ENCODE results near the gene CBL. TPM values are rescaled to one million over a fixed set of nuclear protein-coding genes. Genes with fewer than 3 reads are reported as not detected.

The CBL gene
- total RNA-seq, 2 experiments from 2014 or later = 26.3 to 26.9 TPM

DNA sequence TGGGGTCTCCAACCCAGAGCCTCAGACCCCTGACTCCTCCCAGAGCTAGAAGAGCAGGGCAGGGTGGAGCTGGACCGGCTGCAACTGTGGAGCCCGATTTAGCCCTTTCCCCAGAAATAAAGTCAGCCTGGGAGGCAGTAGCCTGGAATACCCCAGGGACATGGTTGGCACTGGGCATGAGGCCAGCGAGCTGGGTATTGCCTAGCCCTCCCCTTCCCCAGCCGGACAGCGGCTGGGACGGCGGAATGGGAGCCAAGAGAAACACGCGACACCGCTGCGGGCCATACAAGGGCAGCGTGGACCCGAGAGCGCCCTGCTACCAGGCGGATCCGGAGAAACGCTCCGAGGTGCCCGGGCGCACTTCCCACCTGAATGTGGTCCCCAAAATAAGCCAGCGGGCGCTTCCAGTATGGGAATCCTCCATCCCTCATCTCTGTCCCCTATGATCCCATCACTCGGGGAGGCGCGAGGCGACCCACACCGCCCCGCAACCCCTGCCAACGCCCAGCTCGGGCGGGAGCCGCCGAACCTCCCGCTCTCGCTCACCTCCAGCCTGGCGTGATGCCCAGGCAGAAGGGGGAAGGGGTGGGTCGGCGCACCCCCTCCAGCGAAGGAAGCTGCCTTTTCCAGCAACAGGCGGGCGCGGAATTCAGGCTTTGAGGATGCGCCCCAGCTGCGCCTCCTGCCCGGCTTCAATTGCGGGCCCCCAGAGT is 110.0 kb downstream of the CBL start:
- ChIA-PET CTCF (interaction anchor here (0.9 to 2.1 kb wide), 5 partner anchors 8 to 110 kb away, joined by 3 to 7 read pairs (median 3); partner anchors contain the start of gene CBL), POLR2A (interaction anchor here (1.2 kb wide), 1 partner anchor 53 kb away, joined by 5 read pairs; no protein-coding TSS in a partner anchor)

DNA sequence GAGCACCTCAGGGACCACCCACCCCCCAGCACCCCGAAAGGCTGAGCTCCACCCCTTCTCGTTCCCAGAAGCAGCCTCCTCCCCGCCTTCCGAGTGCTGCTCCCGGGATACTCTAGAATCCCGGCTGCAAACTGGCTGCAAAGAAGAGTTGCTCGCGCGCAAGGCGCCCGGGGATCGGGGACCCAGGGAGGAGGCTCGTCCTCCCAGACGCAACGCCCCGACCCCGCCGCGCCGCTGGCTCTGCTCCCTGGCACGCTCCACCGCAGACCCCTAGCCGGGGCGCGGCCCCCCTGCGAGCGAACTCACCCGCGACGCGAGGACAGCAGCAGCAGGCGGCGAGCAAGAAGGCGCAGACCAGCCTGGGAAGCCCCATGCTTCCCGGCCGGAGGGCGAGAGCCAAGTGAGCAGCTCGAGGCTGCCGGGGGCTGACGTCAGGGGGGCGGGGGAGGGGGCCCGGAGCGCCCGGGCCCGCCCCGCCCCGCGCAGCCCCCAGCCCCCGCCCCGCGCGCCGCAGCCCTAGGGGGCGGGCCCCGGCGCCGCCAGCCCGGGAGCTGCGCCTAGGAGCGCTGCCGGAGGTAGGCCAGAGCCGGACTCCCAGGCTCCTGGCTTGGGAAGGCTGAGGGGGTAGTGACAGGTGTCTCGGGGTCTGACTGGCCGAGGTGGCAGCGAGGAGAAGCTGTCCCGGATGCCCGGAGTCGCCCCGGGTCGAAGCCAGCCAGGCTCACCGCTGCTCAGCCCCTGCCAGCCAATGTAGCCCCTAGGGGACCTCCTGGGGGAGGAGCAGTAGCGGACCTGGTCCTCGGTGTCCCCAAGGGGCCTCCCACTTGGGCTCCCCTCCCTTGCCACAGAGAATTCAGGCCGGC is 110.8 kb downstream of the CBL start, which contains the start of gene MCAM:
Gene MCAM, minus strand, starts transcription at position 402 of the 863 bp plus-strand sequence. Its CDS starts 29 bp downstream, at position 373.
- ChIA-PET POLR2A (interaction anchor here (1.1 to 1.2 kb wide), 2 partner anchors 54 to 222 kb away, joined by 4 to 5 read pairs; a partner anchor contains a TSS), CTCF (interaction anchor here (1.1 to 2.1 kb wide), 2 partner anchors 21 to 111 kb away, joined by 3 to 7 read pairs; partner anchors contain the start of gene CBL)

DNA sequence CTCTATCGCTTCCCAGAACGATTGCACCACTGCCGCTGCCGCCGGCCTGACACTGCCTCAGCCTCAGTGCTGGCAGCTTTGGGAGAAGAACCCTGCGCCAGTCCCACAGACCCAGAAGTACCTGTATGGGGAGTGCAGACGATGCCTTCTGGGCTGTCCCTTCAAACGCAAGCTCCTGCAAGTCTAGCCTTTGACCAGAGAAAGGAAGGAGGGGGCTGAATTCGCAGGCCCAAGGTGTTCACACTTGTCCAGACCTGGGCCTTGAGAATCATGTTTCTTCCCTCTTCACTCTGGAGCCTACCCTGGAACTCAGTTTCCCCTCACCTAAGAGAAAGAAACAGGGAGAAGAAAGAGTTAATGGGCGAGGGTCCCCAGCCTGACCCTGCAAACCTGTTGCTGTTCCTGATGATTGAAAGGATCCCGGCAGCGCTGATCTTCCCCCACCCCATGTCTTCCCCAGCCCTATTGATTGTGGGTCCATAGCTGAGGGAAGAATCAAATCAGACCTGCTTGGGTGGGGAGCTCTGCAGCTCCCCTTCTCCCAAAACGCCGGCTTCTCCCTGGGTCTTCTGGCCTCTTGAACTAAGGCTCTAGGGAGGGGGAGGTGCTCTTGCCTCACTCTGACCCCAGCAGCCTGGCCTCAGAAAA is 111.6 kb downstream of the CBL start:
- ChIA-PET CTCF (interaction anchor here (1.0 to 1.2 kb wide), 3 partner anchors 21 to 121 kb away, joined by 3 read pairs; no protein-coding TSS in a partner anchor), POLR2A (interaction anchor here (1.1 kb wide), 1 partner anchor 223 kb away, joined by 4 read pairs; a partner anchor contains a TSS)

DNA sequence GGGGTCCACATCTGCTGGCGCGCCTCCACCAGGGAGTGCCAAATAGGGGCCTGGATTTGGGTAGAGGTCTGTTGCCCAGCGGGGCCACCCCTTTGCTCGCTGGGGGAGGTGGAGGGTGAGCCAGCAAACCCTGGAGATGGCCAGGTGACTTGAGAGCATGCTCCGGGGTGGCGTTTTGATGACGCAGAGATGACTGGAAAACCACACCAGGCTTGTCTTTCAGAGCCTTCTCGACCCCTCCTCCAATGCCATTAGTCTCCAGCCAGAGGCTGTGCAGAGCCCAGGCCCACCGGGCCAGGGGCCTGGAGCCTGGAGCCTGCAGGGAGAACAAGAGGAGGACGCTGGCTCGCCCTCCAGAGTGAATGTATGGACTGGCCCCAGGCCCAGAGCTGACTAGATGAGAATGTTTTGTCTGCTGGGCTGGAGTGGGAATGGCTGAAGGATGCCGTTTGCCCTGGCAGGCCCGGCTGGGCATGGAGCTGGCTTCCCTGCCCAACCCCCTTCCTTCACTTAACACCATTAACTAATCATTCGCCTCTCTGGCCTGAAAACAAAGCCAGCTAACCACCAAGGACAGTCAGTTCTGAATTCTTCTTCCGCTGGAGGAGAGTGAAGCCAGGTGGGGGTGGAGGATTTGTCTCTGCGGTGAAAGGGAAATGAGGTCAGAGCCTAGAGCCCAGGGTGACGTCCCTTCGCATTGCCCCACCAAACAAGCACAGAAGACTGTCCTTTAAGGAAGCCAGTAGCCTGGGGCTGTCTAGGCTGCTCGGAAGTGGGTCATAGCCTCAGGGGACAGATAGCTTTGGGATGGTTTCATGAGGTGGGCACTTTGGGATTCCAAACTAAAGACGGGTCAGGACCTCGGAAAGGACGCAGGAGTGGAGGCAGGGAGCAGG is 112.3 kb downstream of the CBL start:
- POLR2A ChIA-PET = interaction anchor here (1.0 kb wide), 1 partner anchor 112 kb away, joined by 3 read pairs; the partner anchor contains the start of gene CBL
- CTCF ChIA-PET = interaction anchor here (1.0 to 1.2 kb wide), 3 partner anchors 16 to 121 kb away, joined by 3 read pairs; partner anchors contain the start of gene RNF26

DNA sequence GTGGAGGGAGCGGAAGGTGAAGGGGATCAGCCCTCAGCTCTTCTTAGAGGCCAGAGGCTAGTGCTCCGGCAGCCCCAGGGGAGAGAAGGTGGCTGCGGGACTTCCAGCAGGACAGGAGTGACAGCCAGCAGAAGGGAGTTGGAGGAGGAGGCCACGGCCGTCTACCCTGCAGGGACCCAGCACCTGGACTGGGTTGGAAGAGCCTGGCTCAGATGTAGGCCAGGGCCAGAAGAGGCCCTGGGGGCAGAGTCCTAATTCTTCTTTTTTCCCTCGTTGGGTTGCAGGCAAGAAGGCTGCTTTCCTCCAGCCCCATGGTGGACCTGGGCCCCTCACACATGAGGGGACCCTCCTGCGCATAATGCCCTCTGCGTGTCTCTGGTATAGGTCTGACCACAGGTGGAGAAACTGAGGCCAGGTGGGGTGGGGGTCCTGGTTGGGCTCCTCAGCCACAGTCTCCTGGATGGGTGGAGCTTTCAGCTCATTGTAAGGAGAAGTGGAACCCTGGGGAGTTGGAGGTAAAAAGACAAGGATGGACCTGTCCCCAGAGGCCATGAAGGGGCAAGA is 113.1 kb downstream of the CBL start:
- POLR2A ChIA-PET = interaction anchor here (1.0 kb wide), 1 partner anchor 113 kb away, joined by 3 read pairs; the partner anchor contains the start of gene CBL
- CTCF ChIA-PET = interaction anchor here (1.0 to 1.2 kb wide), 2 partner anchors 15 to 122 kb away, joined by 3 read pairs; partner anchors contain the start of gene RNF26

DNA sequence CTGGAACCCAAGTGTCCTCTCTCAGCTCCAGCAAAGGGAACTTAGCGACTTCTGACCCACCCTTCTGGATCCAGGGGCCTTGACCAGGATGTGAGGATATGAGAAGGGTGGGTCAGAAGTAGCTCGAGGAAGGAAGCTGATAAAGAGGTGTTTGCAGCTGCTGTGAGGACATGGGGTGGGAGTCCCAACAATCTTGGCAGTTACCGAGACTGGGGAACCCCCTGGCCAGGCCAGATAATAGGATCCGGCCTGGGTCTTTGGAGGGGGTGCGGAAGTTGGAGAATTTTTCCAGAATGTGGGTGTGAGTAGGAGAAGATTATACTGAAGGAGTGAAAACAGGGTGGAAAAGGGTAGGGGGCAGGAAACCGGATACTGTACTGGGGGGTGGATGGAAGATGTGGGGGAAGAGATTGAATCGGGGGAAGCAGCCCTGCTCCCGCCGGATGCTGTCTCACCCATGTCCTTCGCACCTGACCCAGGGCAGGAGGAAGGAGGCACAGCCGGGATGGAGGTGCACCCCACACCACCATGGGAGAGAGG is 113.6 kb downstream of the CBL start:
- CTCF ChIA-PET = interaction anchor here (1.0 kb wide), 1 partner anchor 14 kb away, joined by 3 read pairs; the partner anchor contains the start of gene RNF26
- POLR2A ChIA-PET = no interaction called here

DNA sequence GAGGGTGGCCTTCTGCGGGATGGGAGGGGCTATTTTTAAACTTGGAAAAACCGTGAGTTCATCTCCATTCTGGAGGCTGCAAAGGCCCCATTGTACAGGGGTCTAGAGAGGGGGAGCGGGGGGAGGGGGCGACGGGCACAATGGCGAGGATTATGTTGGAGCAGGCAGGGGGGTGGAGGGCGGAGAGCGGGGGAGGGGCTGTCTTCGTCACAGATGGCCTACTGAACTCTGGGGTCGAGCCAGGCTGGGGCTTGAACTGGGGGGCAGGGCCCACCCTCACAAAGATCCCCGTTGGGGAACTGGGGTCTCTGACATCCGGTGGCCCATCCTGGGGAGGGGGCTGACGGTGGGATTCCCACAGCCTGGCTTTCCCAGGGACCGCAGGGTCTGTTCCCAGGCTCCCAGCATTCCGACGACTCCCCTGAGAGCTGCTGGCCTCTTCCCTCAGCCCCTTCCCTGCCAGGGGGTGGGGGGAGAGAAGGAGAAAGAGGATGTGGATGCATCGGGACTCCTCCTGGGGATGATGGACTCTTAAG is 114.2 kb downstream of the CBL start:
- CTCF ChIA-PET = interaction anchor here (1.2 to 8.6 kb wide), 3 partner anchors 11 to 37 kb away, joined by 3 to 122 read pairs (median 4); partner anchors contain the start of genes C1QTNF5 and RNF26
- POLR2A ChIA-PET = interaction anchor here (0.5 to 1.4 kb wide), 2 partner anchors 114 to 235 kb away, joined by 4 to 8 read pairs; partner anchors contain the start of gene CBL

DNA sequence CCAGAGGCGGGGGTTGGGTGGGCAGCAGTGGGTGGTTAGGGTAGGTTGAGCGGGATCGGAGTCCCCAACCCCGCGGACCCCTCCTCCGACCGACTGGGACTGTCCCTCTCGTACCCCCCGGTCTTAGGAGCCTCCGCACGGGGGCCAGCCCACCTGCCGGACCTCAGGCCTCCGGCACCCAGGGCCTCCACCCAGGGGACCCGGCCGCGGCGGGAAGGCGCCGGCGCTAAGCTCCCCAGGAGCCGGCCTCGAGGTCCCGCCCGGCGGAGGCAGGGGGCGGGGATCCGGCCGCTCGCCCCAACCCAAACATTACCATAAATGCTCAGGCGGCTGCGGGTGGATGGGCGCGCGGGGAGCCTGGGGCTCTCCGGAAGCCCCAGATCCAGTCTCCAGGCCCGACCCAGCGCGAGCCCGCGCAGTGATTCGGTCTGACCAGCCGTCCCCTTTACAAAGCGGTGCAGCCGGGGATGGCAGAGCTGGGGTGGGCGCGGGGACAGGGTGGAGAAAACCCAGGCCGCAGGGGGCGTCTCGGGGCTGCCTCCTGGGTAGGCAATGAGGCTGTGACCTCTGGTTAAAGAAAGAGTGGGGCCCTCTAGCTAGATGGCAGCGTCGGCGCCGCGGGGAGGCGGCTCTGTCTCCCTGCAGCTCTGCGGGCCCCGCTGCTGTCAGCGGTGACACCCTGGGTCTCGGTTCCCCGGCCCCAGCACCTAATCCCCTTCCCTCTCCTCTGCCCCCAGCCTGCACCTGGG is 114.8 kb downstream of the CBL start:
- POLR2A ChIA-PET = interaction anchor here (0.5 to 1.4 kb wide), 2 partner anchors 115 to 236 kb away, joined by 4 to 8 read pairs; partner anchors contain the start of gene CBL

DNA sequence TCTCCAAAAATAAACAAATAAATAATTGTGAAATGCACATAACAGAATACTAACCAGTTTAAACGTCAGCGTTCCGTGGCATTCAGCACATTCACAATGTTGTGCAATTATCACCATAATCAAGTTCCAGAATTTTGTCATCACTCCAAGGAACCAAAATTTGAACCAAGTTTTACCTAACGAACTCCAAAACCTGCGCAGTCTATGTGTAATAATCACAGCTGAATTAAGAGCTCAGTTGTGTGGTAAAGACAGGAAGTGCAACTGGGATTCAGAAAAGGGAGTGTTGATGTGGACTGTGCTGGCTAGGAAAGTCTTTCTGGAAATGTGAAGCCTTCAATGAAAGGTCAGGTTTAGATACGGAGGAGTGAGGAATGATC is 116.2 kb downstream of the CBL start:
- CTCF ChIA-PET = interaction anchor here (1.0 to 8.6 kb wide), 9 partner anchors 14 to 312 kb away, joined by 3 to 122 read pairs (median 4); partner anchors contain the start of genes C1QTNF5, CBL, NLRX1 and RNF26
- POLR2A ChIA-PET = no interaction called here

More for the DNA sequence above, 114.8 kb downstream of the CBL start:
- CTCF ChIA-PET = interaction anchor here (0.5 to 8.6 kb wide), 10 partner anchors 12 to 152 kb away, joined by 3 to 122 read pairs (median 4); partner anchors contain the start of genes C1QTNF5, CBL, NLRX1 and RNF26

DNA sequence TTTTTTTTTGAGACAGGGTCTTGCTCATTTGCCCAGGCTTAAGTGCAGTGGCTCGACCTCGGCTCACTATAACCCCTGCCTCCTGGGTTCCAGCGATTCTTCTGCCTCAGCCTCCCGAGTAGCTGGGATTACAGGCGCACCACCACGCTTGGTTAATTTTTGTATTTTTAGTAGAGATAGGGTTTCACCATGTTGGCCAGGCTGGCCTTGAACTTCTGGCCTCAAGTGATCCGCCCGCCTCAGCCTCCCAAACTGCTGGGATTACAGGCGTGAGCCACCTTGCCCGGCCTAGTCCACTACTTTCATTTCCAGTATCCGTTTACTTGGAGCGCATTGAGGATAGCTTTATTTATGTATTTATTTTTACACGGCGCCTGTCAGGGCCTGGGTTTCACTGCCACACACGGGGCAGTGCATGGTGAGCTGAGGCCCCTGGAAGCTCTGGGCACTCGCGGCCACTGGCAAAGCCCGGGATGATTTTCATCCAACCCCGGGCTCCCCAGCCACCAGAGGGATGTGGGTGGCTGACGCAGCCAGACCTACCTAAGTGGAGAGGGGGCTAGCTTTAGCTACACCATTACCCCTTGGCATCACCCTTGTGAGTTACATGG is 116.9 kb downstream of the CBL start:
- CTCF ChIA-PET = interaction anchor here (0.6 to 8.6 kb wide), 20 partner anchors 12 to 312 kb away, joined by 3 to 122 read pairs (median 4); partner anchors contain the start of genes C1QTNF5, CBL, RNF26 and USP2

DNA sequence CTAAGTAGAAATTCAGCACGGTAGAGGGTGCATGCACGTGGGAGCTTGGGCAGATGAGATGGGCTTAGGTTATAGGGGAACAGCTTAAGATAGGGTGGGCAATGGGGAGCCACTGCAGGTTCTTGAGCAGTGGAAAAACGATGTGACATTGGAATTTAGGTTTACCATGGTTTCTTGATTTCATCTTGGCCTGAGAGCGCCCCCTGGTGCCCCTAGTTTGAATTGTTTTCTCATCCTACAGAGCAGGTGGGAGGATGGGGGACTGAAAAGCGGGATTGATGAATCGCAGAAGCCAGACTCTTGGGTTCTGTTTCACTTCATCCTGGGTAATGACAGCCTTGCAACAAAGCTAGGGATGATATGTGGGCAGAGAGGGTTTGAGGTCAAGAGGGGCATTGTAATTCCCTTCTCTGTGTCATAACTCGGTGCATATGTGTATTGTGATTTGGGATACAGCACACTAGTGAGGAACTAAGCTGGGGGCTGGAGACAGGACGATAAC is 117.4 kb downstream of the CBL start:
- CTCF ChIA-PET = interaction anchor here (0.6 to 8.6 kb wide), 25 partner anchors 8 to 300 kb away, joined by 3 to 122 read pairs (median 4); partner anchors contain the start of genes C1QTNF5, CBL, RNF26 and USP2
- POLR2A ChIA-PET = no interaction called here

More for the DNA sequence above, 116.9 kb downstream of the CBL start:
- POLR2A ChIA-PET = no interaction called here

DNA sequence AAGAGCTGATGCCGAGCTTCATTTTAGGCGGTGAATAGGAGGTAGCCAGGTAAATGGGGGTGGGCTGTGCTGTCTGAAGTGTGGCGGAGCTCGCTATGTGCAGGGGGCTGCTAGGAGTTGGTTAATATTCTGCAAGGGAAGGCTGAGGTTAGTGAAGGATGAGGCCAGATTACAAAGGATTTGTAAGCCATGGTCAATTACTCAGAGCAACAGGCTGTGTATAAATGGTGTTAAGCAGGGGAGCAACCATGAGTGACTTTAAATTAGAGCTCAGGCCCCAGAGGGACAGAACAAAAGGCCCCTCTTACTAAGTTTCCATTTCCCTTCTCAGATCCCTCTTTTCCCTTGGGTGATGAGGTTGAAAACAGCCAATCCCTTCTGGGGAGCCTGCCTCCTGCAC is 118.0 kb downstream of the CBL start:
- CTCF ChIA-PET = interaction anchor here (0.7 to 8.6 kb wide), 20 partner anchors 9 to 257 kb away, joined by 3 to 122 read pairs (median 4); partner anchors contain the start of genes C1QTNF5, CBL, RNF26 and USP2
- POLR2A ChIA-PET = interaction anchor here (0.5 to 0.6 kb wide), 2 partner anchors 525 to 964 kb away, joined by 3 to 6 read pairs; no protein-coding TSS in a partner anchor

DNA sequence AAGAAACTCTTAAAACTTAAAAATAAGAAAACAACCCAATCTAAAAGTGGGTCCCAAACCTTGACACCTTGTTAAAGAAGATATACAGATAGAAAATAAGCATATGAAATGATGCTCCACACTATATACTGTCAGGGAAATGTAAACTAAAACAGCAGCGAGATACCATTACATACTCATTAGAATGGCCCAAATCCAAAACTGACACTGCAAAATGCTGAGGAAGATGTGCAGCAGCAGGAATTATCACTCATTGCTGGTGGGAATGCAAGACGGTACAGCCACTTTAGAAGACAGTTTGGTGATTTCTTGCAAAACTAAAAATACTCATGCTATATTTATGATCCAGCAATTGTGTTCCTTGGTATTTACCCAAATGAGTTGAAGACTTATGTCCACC is 123.2 kb downstream of the CBL start:
- CTCF ChIA-PET = interaction anchor here (0.7 kb wide), 1 partner anchor 9 kb away, joined by 3 read pairs; no protein-coding TSS in a partner anchor
- POLR2A ChIA-PET = no interaction called here

DNA sequence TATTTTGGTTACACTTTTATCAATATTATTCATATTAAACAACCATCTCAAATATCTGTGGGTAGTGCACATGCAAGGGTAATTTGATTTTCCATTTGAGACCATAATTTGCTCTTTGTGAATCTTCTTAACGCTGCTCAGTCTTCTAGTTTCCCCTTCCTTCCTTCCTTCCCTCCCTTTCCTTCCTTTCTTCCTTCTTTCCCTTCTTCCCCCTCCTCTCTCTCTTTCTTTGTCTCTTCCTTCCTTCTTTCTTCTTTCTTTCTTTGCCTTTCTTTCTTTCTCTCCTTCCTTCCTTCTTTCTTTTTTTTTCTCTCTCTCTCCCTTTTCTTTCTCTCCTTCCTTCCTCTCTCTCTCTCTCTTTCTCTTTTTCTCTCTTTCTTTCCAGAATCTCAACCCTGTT is 124.1 kb downstream of the CBL start:
- POLR2A ChIA-PET = no interaction called here
- CTCF ChIA-PET = no interaction called here
